ENCODE results near the gene SLAIN2. TPM values are rescaled to one million over a fixed set of nuclear protein-coding genes. Genes with fewer than 3 reads are reported as not detected.
A peak's percentile ranks its signal among the peaks of the same experiment; 100 is the strongest.

SLAIN2 gene
- polyA plus RNA-seq, 3 donors = 13.9 to 24.1 (median 17.6) TPM

GRCh38 chr4:48342606-48342880 is 1.2 kb downstream of the SLAIN2 start:
- DNase-seq = no peak
- peak overlapping the region; percentile 67 to 83 (median 71) for H3K4me3 ChIP-seq (replicated peaks in 1 of 3; ENCODE audit: low read depth in 2 of 3, low read length in 3 of 3)
- peaks cover 29 to 34% of the 10 kb centered on the region in 2 donors for H3K4me1 ChIP-seq (ENCODE audit: control insufficient read depth in 1 of 2, insufficient read depth in 2 of 2, low read length in 2 of 2)
- TF ChIP-seq, protein P1, sequence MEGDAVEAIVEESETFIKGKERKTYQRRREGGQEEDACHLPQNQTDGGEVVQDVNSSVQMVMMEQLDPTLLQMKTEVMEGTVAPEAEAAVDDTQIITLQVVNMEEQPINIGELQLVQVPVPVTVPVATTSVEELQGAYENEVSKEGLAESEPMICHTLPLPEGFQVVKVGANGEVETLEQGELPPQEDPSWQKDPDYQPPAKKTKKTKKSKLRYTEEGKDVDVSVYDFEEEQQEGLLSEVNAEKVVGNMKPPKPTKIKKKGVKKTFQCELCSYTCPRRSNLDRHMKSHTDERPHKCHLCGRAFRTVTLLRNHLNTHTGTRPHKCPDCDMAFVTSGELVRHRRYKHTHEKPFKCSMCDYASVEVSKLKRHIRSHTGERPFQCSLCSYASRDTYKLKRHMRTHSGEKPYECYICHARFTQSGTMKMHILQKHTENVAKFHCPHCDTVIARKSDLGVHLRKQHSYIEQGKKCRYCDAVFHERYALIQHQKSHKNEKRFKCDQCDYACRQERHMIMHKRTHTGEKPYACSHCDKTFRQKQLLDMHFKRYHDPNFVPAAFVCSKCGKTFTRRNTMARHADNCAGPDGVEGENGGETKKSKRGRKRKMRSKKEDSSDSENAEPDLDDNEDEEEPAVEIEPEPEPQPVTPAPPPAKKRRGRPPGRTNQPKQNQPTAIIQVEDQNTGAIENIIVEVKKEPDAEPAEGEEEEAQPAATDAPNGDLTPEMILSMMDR (IDR thresholded peaks at IDR 0.05) = no peak
- H3K4me2 ChIP-seq (replicated peaks; ENCODE audit: extremely low read depth, low read length, poor library complexity, severe bottlenecking) = peak overlapping the region; percentile 97
- peak overlapping the region; percentile 81 to 84 for H3K27ac ChIP-seq (ENCODE audit: low read depth in 1 of 2, low read length in 2 of 2)
- H3K9ac ChIP-seq (ENCODE audit: insufficient read depth, low read length, poor library complexity, severe bottlenecking) = peak overlapping the region; percentile 88
- Mint-ChIP-seq H3K27me3 (ENCODE audit: low read depth in 3 of 3) (peaks cover 0 to 1% (median 0%) of the 10 kb centered on the region in 3 donors), H3K27ac (peak overlapping the region; percentile 89 to 98 (median 94)), H3K36me3 (peaks cover 2 to 5% of the 10 kb centered on the region in 2 donors), H3K4me1 (peaks cover 52% of the 10 kb centered on the region), H3K9me3 (no peaks in the 10 kb centered on the region), H3K4me3 (peak overlapping the region; percentile 96 to 97)
- H3K36me3 ChIP-seq (replicated peaks in 1 of 2; ENCODE audit: control insufficient read depth in 1 of 2, insufficient read depth in 2 of 2, low read length in 2 of 2) = no peaks in the 10 kb centered on the region
- peaks cover 53% of the 10 kb centered on the region for H4K20me1 ChIP-seq (ENCODE audit: insufficient read depth, low read length)
- H3K27me3 ChIP-seq (ENCODE audit: control insufficient read depth in 2 of 2, insufficient read depth in 2 of 2, low read length in 2 of 2) = no peaks in the 10 kb centered on the region
- no peaks in the 10 kb centered on the region for H3K9me3 ChIP-seq (replicated peaks in 1 of 2; ENCODE audit: control insufficient read depth in 1 of 2, insufficient read depth in 1 of 2, low read length in 2 of 2)
- no CpG with 5 or more reads among the region's 5 CpGs for WGBS (ENCODE audit: insufficient coverage)
- intact Hi-C loops (cut with micrococcal nuclease) = loop anchor here (5.0 kb wide), 1 partner anchor 75 kb away; the partner anchor contains the start of gene TEC (in 2 of the 2)
- peak overlapping the region; percentile 86 for H2AFZ ChIP-seq (ENCODE audit: insufficient read depth, low read depth, low read length, poor library complexity, severe bottlenecking)
- peaks cover 59% of the 10 kb centered on the region for H3K79me2 ChIP-seq (ENCODE audit: insufficient read depth, low read length)

DNA sequence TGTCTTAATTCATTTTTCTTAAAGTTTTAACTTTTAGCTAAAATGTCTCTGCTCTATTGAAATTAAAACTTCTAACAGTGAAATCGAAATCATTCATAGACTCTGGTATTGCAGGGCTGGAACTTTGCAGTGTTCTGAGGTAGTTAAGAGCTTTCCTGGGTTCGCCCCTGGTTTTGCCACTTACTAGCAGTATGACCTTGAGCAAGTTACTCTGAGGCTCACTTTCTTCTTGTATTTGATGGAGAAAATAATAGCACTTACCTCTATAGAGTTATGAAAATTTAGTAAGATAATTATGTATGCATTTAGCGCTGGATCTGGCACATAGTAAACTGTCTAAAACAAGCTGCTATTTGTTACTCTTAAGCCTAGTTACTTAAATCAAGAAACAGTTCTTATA is 1.7 kb downstream of the SLAIN2 start:
- Histone ChIP-seq H2AFZ (ENCODE audit: insufficient read depth, low read depth, low read length, poor library complexity, severe bottlenecking) (no peak overlapping the region), H3K36me3 (replicated peaks in 1 of 2; ENCODE audit: control insufficient read depth in 1 of 2, insufficient read depth in 2 of 2, low read length in 2 of 2) (no peaks in the 10 kb centered on the region), H3K9ac (ENCODE audit: insufficient read depth, low read length, poor library complexity, severe bottlenecking) (peak overlapping the region; percentile 1), H3K4me2 (replicated peaks; ENCODE audit: extremely low read depth, low read length, poor library complexity, severe bottlenecking) (peak overlapping the region; percentile 97), H4K20me1 (ENCODE audit: insufficient read depth, low read length) (peaks cover 58% of the 10 kb centered on the region), H3K79me2 (ENCODE audit: insufficient read depth, low read length) (peaks cover 64% of the 10 kb centered on the region), H3K9me3 (replicated peaks in 1 of 2; ENCODE audit: control insufficient read depth in 1 of 2, insufficient read depth in 1 of 2, low read length in 2 of 2) (no peaks in the 10 kb centered on the region), H3K4me1 (ENCODE audit: control insufficient read depth in 1 of 2, insufficient read depth in 2 of 2, low read length in 2 of 2) (peaks cover 31 to 34% of the 10 kb centered on the region in 2 donors), H3K27me3 (ENCODE audit: control insufficient read depth in 2 of 2, insufficient read depth in 2 of 2, low read length in 2 of 2) (no peaks in the 10 kb centered on the region), H3K27ac (ENCODE audit: low read depth in 1 of 2, low read length in 2 of 2) (no peak overlapping the region), H3K4me3 (replicated peaks in 1 of 3; ENCODE audit: low read depth in 2 of 3, low read length in 3 of 3) (peak overlapping the region in 1 of 3 experiments; percentile 83)
- H3K4me3 Mint-ChIP-seq = peak overlapping the region; percentile 96 to 97
- TF ChIP-seq, protein P1 (IDR thresholded peaks at IDR 0.05) = no peak
- peaks cover 0 to 1% (median 0%) of the 10 kb centered on the region in 3 donors for H3K27me3 Mint-ChIP-seq (ENCODE audit: low read depth in 3 of 3)
- H3K9me3 Mint-ChIP-seq = no peaks in the 10 kb centered on the region
- no CpG with 5 or more reads among the region's 3 CpGs for WGBS (ENCODE audit: insufficient coverage)
- DNase-seq = no peak
- intact Hi-C loops (cut with micrococcal nuclease) = loop anchor here (5.0 kb wide), 1 partner anchor 76 kb away; the partner anchor contains the start of gene TEC (in 2 of the 2)
- peak overlapping the region in 3 of 7 donors; percentile 0 to 36 (median 1) for H3K27ac Mint-ChIP-seq
- H3K4me1 Mint-ChIP-seq = peaks cover 52% of the 10 kb centered on the region
- H3K36me3 Mint-ChIP-seq = peaks cover 2 to 5% of the 10 kb centered on the region in 2 donors
